CD14-positive monocyte (primary cell): ENCODE results near the gene ABLIM3. TPM values are rescaled to one million over a fixed set of nuclear protein-coding genes. Genes with fewer than 3 reads are reported as not detected.

Experiments used
- DNase-seq, 3 donors: peaks; one replicate each; pipeline ENCODE4 v3.0.0-alpha.2; 2011 to 2022
- H2AFZ ChIP-seq: 2 replicates; pipeline ENCODE4 v1.6.0; 2012; ENCODE audit warnings: mild to moderate bottlenecking, low read depth, low read length, inconsistent platforms; ENCODE audit not compliant: insufficient read depth, poor library complexity, severe bottlenecking
- H3K27ac ChIP-seq, 2 donors: 1 replicate in 1 of 2; 2 replicates in 1 of 2; pipeline ENCODE4 v1.5.1; 2012 to 2013; ENCODE audit warnings: low read length in 2 of 2, control low read depth in 1 of 2, inconsistent platforms in 1 of 2, low read depth in 1 of 2, mild to moderate bottlenecking in 1 of 2
- H3K27me3 ChIP-seq, 2 donors: one replicate each; pipeline versions ENCODE4 v1.6.0 to v1.6.1; 2011 to 2013; ENCODE audit warnings: low read length in 2 of 2; ENCODE audit not compliant: control insufficient read depth in 2 of 2, insufficient read depth in 2 of 2
- H3K36me3 ChIP-seq, 2 donors: replicated peaks in 1 of 2; 1 replicate in 1 of 2; 2 replicates in 1 of 2; pipeline versions ENCODE4 v1.5.1 to v1.6.1; 2012 to 2013; ENCODE audit warnings: low read length in 2 of 2, control low read depth in 1 of 2, inconsistent platforms in 1 of 2, mild to moderate bottlenecking in 1 of 2; ENCODE audit not compliant: insufficient read depth in 2 of 2, control insufficient read depth in 1 of 2
- H3K4me1 ChIP-seq, 2 donors: 1 replicate in 1 of 2; 2 replicates in 1 of 2; pipeline versions ENCODE4 v1.5.1 to v1.6.1; 2012 to 2013; ENCODE audit warnings: low read length in 2 of 2, control low read depth in 1 of 2, inconsistent platforms in 1 of 2, mild to moderate bottlenecking in 1 of 2, moderate library complexity in 1 of 2; ENCODE audit not compliant: insufficient read depth in 2 of 2, control insufficient read depth in 1 of 2
- H3K4me2 ChIP-seq: replicated peaks from 2 replicates; pipeline ENCODE3; 2012; ENCODE audit warnings: low read length, moderate library complexity, mild to moderate bottlenecking; ENCODE audit not compliant: poor library complexity, severe bottlenecking; ENCODE audit errors: extremely low read depth
- H3K4me3 ChIP-seq, 3 experiments: fragments of 200-600 bp in 1 of 3; sonication (generic) in 1 of 3; replicated peaks in 1 of 3; 1 replicate in 2 of 3; 2 replicates in 1 of 3; pipeline ENCODE4 v1.5.1; 2011 to 2013; ENCODE audit warnings: low read length in 3 of 3, mild to moderate bottlenecking in 3 of 3, control low read depth in 2 of 3, low read depth in 2 of 3, inconsistent platforms in 1 of 3, moderate library complexity in 1 of 3
- H3K79me2 ChIP-seq: 2 replicates; pipeline ENCODE4 v1.6.0; 2012; ENCODE audit warnings: mild to moderate bottlenecking, control low read depth, inconsistent platforms, low read length, moderate library complexity; ENCODE audit not compliant: insufficient read depth
- H3K9ac ChIP-seq: 2 replicates; pipeline ENCODE4 v1.6.0; 2017; ENCODE audit warnings: low read length, mild to moderate bottlenecking; ENCODE audit not compliant: insufficient read depth, poor library complexity, severe bottlenecking
- H3K9me3 ChIP-seq, 2 donors: replicated peaks in 1 of 2; 1 replicate in 1 of 2; 2 replicates in 1 of 2; pipeline versions ENCODE4 v1.5.1 to v1.6.1; 2012 to 2013; ENCODE audit warnings: low read length in 2 of 2, control low read depth in 1 of 2; ENCODE audit not compliant: control insufficient read depth in 1 of 2, insufficient read depth in 1 of 2
- H4K20me1 ChIP-seq: 2 replicates; pipeline ENCODE4 v1.6.0; 2012; ENCODE audit warnings: mild to moderate bottlenecking, low read length, control low read depth, moderate library complexity; ENCODE audit not compliant: insufficient read depth
- H3K27ac Mint-ChIP-seq, 7 donors: one replicate each; pipeline ENCODE4 v1.8.0; 2020; ENCODE audit warnings: mild to moderate bottlenecking in 7 of 7, mixed read lengths in 7 of 7, moderate library complexity in 6 of 7, inconsistent platforms in 2 of 7
- H3K27me3 Mint-ChIP-seq, 3 donors: one replicate each; pipeline ENCODE4 v1.8.0; 2021 to 2022; ENCODE audit warnings: low read depth in 3 of 3, mild to moderate bottlenecking in 3 of 3, mixed read lengths in 3 of 3, moderate library complexity in 3 of 3, inconsistent platforms in 1 of 3
- H3K36me3 Mint-ChIP-seq, 2 donors: one replicate each; pipeline ENCODE4 v1.8.0; 2020; ENCODE audit warnings: mixed read lengths in 2 of 2, inconsistent platforms in 1 of 2, mild to moderate bottlenecking in 1 of 2
- H3K4me1 Mint-ChIP-seq: one replicate; pipeline ENCODE4 v1.8.0; 2020; ENCODE audit warnings: mild to moderate bottlenecking, mixed read lengths
- H3K4me3 Mint-ChIP-seq, 2 donors: one replicate each; pipeline ENCODE4 v1.8.0; 2020; ENCODE audit warnings: mild to moderate bottlenecking in 2 of 2, mixed read lengths in 2 of 2, moderate library complexity in 1 of 2
- H3K9me3 Mint-ChIP-seq, 7 donors: one replicate each; pipeline ENCODE4 v1.8.0; 2020 to 2022; ENCODE audit warnings: mixed read lengths in 7 of 7, mild to moderate bottlenecking in 6 of 7, moderate library complexity in 6 of 7, inconsistent platforms in 2 of 7
- intact Hi-C, 2 donors: fragments of 100-400 bp; cut with micrococcal nuclease; formaldehyde crosslinking; loops; one replicate each; pipeline versions ENCODE4 v1.15.0 to v1.15.1; 2023
- polyA plus RNA-seq, 3 donors: library from polyadenylated mRNA; depleted of rRNA in 1 of 3; unstranded in 2 of 3; stranded (reverse) in 1 of 3; fragments of 300-500 nt in 2 of 3; fragments of >200 nt in 1 of 3; fragmentation: Illumina TruSeq in 2 of 3; gene quantifications; 1 replicate in 2 of 3; 2 replicates in 1 of 3; pipeline ENCODE4 v1.2.3, GENCODE V29; 2012 to 2021
- TF ChIP-seq, protein P1 (sequence below): fragments of 200-600 bp; IDR thresholded peaks from one replicate; pipeline ENCODE4 v1.8.0; 2022; ENCODE audit warnings: antibody characterized with exemption, mild to moderate bottlenecking

Gene ABLIM3
- polyA plus RNA-seq, 3 donors, result 0.22 to 0.74 TPM; not detected in 1

DNA sequence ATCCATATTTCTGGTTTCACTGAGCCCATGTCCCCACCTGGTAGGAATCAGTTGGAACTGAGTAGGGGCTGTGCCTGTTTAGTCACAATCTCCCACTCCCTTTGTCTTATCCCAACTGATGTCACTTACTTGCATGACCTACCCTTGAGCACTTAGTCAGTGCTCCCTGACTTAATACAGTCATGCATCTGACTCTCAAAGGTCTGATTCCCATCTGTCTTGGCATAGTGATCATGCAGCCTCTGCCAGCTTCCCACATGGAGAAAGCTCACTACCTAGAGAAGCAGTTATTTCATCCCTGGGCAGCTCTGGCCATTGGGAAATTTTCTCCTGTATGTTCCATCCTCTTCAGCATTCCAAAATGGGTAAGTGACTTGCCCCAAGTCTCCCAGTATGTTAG lies 24.8 kb downstream of the ABLIM3 start:
- DNase-seq, result no peak
- no peaks in the 10 kb centered on the region for H3K9me3 ChIP-seq
- intact Hi-C loops, result no loop called here
- no peak overlapping the region for H3K4me2 ChIP-seq
- H3K27ac Mint-ChIP-seq, result no peak overlapping the region
- H3K9ac ChIP-seq, result no peak overlapping the region
- H3K4me1 ChIP-seq, result no peaks in the 10 kb centered on the region
- no peaks in the 10 kb centered on the region for H3K79me2 ChIP-seq
- peaks cover 1 to 4% (median 1%) of the 10 kb centered on the region in 3 donors for H3K27me3 Mint-ChIP-seq
- no peak overlapping the region for H3K4me3 Mint-ChIP-seq
- no peaks in the 10 kb centered on the region for H3K36me3 Mint-ChIP-seq
- no peak overlapping the region for H3K27ac ChIP-seq
- H3K27me3 ChIP-seq, result no peaks in the 10 kb centered on the region
- no peaks in the 10 kb centered on the region for H4K20me1 ChIP-seq
- TF ChIP-seq, protein P1, sequence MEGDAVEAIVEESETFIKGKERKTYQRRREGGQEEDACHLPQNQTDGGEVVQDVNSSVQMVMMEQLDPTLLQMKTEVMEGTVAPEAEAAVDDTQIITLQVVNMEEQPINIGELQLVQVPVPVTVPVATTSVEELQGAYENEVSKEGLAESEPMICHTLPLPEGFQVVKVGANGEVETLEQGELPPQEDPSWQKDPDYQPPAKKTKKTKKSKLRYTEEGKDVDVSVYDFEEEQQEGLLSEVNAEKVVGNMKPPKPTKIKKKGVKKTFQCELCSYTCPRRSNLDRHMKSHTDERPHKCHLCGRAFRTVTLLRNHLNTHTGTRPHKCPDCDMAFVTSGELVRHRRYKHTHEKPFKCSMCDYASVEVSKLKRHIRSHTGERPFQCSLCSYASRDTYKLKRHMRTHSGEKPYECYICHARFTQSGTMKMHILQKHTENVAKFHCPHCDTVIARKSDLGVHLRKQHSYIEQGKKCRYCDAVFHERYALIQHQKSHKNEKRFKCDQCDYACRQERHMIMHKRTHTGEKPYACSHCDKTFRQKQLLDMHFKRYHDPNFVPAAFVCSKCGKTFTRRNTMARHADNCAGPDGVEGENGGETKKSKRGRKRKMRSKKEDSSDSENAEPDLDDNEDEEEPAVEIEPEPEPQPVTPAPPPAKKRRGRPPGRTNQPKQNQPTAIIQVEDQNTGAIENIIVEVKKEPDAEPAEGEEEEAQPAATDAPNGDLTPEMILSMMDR, result no peak
- H3K36me3 ChIP-seq, result no peaks in the 10 kb centered on the region
- no peak overlapping the region for H3K4me3 ChIP-seq
- H2AFZ ChIP-seq, result no peak overlapping the region
- H3K9me3 Mint-ChIP-seq, result peaks cover 0 to 1% (median 0%) of the 10 kb centered on the region in 7 donors
- no peaks in the 10 kb centered on the region for H3K4me1 Mint-ChIP-seq

GRCh38 chr5:149166591-149167100 lies 25.4 kb downstream of the ABLIM3 start:
- no peak overlapping the region for H3K4me3 Mint-ChIP-seq
- H3K27me3 ChIP-seq, result no peaks in the 10 kb centered on the region
- TF ChIP-seq, protein P1, result no peak
- H3K9me3 ChIP-seq, result no peaks in the 10 kb centered on the region
- peaks cover 0 to 1% (median 0%) of the 10 kb centered on the region in 7 donors for H3K9me3 Mint-ChIP-seq
- no peaks in the 10 kb centered on the region for H4K20me1 ChIP-seq
- intact Hi-C loops, result no loop called here
- no peak overlapping the region for H3K4me3 ChIP-seq
- H3K79me2 ChIP-seq, result no peaks in the 10 kb centered on the region
- DNase-seq, result no peak
- H3K9ac ChIP-seq, result no peak overlapping the region
- H3K27ac Mint-ChIP-seq, result no peak overlapping the region
- H3K4me1 Mint-ChIP-seq, result no peaks in the 10 kb centered on the region
- H3K4me1 ChIP-seq, result no peaks in the 10 kb centered on the region
- H3K4me2 ChIP-seq, result no peak overlapping the region
- H2AFZ ChIP-seq, result no peak overlapping the region
- no peak overlapping the region for H3K27ac ChIP-seq
- no peaks in the 10 kb centered on the region for H3K36me3 ChIP-seq
- H3K27me3 Mint-ChIP-seq, result peaks cover 1 to 4% (median 1%) of the 10 kb centered on the region in 3 donors
- no peaks in the 10 kb centered on the region for H3K36me3 Mint-ChIP-seq
